MG63 (cell line): Measurements from ENCODE around the gene TOMM34. TPM values are rescaled to one million over a fixed set of nuclear protein-coding genes. Genes with fewer than 3 reads are reported as not detected.
A peak's percentile ranks its signal among the peaks of the same experiment; 100 is the strongest.

ENCODE experiments used
- DNase-seq: peaks from one replicate; pipeline ENCODE4 v3.0.0-alpha.2; 2020
- H3K27me3 ChIP-seq: fragments of 250-450 bp; sonication (Bioruptor Pico); 2 replicates; pipeline ENCODE4 v1.5.1; 2020; ENCODE audit warnings: mild to moderate bottlenecking, moderate library complexity
- H3K36me3 ChIP-seq: fragments of 250-450 bp; sonication (Bioruptor Pico); 2 replicates; pipeline ENCODE4 v1.5.1; 2020; ENCODE audit warnings: mild to moderate bottlenecking, moderate library complexity
- H3K4me3 ChIP-seq: fragments of 250-450 bp; sonication (Bioruptor Pico); 2 replicates; pipeline ENCODE4 v1.5.1; 2020; ENCODE audit warnings: mild to moderate bottlenecking, moderate library complexity
- H3K9me3 ChIP-seq: fragments of 250-450 bp; sonication (Bioruptor Pico); 2 replicates; pipeline ENCODE4 v1.5.1; 2020; ENCODE audit warnings: mild to moderate bottlenecking, moderate library complexity
- total RNA-seq: library from RNA; depleted of rRNA; stranded (reverse); fragments of >200 nt; shearing (Covaris generic); gene quantifications from 2 replicates; pipeline ENCODE4 v1.2.3, GENCODE V29; 2014; ENCODE audit warnings: low replicate concordance; rRNA removed

Gene TOMM34, protein sequence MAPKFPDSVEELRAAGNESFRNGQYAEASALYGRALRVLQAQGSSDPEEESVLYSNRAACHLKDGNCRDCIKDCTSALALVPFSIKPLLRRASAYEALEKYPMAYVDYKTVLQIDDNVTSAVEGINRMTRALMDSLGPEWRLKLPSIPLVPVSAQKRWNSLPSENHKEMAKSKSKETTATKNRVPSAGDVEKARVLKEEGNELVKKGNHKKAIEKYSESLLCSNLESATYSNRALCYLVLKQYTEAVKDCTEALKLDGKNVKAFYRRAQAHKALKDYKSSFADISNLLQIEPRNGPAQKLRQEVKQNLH
- 63.9 and 75.9 TPM in 2 replicates for total RNA-seq

DNA sequence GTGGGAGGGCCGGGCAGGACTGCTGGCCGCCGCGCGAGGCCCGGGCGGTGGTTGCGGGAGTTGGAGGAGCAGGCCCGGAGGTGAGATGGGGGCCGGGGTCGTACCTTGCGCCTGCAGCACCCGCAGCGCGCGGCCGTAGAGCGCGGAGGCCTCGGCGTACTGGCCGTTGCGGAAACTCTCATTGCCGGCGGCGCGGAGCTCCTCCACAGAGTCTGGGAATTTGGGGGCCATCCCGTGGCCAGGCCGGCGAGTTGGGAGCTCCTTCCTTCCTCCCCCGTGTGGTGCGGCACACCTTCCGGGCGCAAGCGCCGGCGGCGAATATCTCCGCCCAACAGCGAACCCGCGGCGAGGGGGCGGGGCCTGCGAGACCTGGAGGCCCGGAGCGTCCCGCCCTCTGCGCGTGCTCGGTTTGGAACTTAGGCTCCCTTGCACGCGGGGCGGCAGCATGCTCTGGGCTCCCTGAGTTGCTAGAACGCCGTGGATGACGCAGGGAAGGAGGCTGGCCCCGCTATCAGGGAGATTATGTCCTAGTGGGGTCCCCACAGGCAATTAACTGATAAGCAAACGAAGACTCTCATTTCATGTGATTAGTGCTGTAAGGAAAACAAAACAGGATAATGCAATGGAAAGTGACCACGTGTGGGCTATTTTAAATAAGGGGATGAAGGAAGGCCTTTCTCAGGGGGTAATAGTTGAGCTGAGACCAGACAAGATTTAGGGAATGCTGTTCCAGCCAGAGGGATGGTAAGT is at the start of gene TOMM34:
Gene TOMM34, minus strand, starts transcription at position 295 of the 750 bp plus-strand sequence. Its CDS starts 64 bp downstream, at position 231.
- H3K4me3 ChIP-seq: peak within 1 kb of the TSS; percentile 74
- no peaks in the 10 kb centered on the region for H3K9me3 ChIP-seq
- H3K36me3 ChIP-seq: peaks cover 35% of the 10 kb centered on the region
- DNase-seq: peak; percentile 96
- H3K27me3 ChIP-seq: no peaks in the 10 kb centered on the region

DNA sequence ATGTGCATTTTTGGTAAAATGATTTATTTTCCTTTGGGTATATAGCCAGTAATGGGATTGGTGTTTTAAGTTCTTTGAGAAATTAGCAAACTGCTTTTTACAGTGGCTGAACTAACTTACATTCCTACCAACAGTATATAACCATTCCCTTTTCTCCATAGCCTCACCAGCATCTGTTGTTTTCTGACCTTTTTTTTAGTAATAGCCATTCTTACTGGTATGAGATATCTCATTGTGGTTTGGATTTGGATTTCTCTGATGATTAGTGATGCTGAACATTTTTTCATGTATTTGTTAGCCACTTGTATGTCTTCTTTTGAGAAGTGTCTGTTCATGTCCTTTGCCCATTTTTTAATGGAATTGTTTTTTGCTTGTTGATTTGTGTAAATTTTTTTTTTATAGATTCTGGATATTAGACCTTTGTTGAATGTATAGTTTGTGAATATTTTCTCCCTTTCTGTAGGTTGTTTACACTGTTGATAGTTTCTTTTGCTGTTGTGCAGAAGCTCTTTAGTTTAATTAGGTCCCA is 48.4 kb upstream of the TOMM34 start:
- no peaks in the 10 kb centered on the region for H3K27me3 ChIP-seq
- peaks cover 37% of the 10 kb centered on the region for H3K36me3 ChIP-seq
- H3K4me3 ChIP-seq: no peak overlapping the region
- H3K9me3 ChIP-seq: no peaks in the 10 kb centered on the region
- DNase-seq: no peak

DNA sequence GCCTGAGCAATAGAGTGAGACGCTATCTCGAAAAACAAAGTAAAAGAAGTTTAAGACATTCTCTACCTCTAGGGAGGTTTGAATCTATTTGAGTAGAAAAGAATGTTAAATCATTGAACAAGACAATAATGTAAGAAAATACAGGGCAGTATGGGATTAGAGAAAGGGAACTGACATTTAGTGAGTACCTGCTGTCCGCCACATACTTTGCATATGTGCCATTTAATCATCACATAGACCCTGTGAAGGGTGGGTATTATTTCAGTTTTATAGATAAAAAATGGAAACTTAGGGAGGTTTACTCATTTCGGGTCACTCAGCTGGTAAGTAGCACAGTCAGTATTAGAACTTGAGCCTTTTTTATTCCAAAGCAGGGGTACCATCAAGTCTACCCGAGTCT is 37.5 kb upstream of the TOMM34 start:
- DNase-seq: no peak
- Histone ChIP-seq H3K9me3 (no peaks in the 10 kb centered on the region), H3K4me3 (no peak overlapping the region), H3K36me3 (peaks cover 59% of the 10 kb centered on the region), H3K27me3 (no peaks in the 10 kb centered on the region)

DNA sequence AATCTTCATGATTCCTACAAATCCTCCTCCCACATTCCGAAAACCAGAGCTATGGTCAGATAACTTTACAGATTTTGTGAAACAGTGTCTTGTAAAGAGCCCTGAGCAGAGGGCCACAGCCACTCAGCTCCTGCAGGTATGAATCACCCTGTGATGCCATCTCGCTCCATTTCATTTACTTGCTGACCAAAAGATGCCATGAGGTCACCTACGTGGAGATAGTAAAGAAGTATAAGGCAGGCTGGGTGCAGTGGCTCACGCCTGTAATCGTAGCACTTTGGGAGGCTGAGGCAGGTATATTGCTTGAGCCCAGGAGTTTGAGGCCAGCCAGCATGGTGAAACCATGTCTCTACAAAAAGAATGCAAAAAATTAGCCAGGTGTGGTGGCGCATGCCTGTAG is 37.0 kb upstream of the TOMM34 start:
- no peaks in the 10 kb centered on the region for H3K27me3 ChIP-seq
- H3K9me3 ChIP-seq: no peaks in the 10 kb centered on the region
- DNase-seq: no peak
- H3K4me3 ChIP-seq: no peak overlapping the region
- H3K36me3 ChIP-seq: peaks cover 59% of the 10 kb centered on the region

DNA sequence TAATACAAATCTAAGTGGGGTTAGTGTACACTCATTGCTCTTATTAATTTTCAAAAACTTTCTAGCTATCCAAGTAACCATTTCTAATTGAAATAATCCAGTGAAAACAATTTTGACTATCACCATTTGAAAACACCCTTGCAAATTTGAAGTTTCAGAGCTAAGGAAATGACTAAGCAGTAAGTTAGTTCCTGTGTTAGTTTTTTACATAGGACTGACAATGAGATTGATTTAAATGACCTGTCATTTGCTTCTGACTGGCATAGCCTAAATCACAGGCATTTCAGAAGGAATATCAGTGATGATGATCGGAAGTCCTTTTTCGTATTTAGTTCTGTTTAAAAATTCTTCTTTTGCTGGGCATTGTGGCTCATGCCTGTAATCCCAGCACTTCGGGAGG is 33.1 kb upstream of the TOMM34 start:
- peaks cover 38% of the 10 kb centered on the region for H3K36me3 ChIP-seq
- H3K9me3 ChIP-seq: no peaks in the 10 kb centered on the region
- no peak for DNase-seq
- no peak overlapping the region for H3K4me3 ChIP-seq
- H3K27me3 ChIP-seq: no peaks in the 10 kb centered on the region

DNA sequence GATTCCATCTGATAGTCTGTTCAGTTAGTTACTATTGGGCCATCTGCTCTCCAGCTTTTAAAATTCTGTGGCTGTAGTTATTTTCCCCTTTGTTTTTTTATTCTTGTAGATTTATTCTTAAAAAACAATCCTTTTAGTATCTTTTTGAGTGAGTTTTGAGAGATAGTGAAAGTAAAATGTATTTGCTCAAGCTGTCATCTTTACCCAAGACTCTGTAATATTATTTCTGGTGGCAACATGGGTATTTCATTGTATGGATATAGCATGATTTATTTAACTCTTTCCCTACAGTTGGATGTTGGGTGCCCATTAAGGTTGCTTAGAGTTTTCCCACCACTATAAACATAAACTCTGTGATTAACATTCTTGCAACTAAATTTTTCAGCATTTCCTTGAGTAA is 30.8 kb upstream of the TOMM34 start:
- Histone ChIP-seq H3K36me3 (peaks cover 33% of the 10 kb centered on the region), H3K9me3 (no peaks in the 10 kb centered on the region), H3K4me3 (no peak overlapping the region), H3K27me3 (no peaks in the 10 kb centered on the region)
- no peak for DNase-seq

DNA sequence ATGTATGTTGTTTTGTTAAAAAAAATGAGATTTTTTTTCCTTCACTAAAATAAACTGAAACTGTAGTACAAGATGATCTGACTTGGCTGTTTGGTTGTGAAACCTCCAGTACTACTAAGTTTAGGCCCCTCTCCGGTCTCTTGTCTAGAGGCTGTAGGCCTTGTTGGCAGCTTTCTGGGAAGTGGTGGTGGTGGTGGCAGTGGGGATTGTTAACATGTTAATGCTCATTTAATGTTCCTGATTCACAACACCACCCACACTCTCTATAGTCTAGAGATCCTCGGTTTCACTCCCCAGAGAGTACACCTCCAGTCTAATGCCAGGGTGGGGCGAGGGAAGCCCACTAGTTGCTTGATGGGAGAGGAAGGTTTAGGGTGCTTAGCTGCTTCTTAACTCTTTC is 30.2 kb upstream of the TOMM34 start:
- H3K4me3 ChIP-seq: no peak overlapping the region
- DNase-seq: no peak
- H3K36me3 ChIP-seq: peaks cover 33% of the 10 kb centered on the region
- no peaks in the 10 kb centered on the region for H3K27me3 ChIP-seq
- no peaks in the 10 kb centered on the region for H3K9me3 ChIP-seq

DNA sequence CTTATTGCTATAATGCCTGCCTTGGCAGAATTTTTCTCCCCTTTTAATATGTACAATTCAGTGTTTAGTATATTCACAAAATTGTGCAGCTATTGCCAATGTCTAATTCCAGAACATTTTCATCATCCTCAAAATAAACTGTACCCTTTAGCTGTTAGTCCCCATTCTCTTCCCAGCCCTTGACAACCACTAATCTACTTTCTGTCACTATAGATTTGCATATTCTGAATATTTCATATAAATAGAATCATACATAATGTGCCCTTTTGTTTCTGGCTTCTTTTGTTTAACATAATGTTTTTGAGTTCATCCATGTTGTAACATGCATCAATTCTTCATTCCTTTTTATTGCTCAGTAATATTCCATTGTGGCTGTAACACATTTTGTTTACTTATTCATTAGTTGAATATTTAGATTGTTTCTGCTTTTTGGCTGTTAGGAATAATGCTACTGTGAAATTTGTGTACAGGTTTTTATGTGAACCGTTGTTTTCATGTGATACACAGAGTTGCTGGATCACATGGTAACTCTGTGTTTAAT is 28.5 kb upstream of the TOMM34 start:
- H3K36me3 ChIP-seq: peaks cover 36% of the 10 kb centered on the region

DNA sequence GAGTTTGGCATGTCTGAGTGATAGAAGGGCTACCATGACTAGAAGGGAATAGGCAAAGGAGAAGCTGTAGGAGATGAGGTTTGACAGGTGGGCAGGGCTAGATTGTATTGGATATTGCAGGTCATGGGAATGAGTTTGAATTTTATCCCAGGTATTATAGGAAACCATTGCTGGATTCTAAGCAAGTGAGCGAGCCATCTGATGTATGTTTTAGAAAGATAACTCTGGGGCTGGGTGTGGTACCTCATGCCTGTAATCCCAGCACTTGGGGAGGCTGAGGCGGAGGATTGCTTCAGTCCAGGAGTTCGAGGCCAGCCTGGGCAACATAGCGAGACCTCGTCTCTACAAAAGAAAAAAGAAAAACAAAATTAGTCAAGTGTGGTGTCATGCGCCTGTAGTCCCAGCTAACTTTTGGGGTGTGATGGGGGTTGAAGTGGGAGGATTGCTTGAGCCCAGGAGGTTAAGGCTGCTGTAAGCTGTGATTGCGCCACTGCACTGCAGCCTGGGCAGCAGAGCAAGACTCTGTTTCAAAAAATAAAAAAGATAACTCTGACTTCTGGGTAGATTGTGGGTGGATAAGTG is 23.0 kb upstream of the TOMM34 start:
- H3K4me3 ChIP-seq: no peak overlapping the region
- H3K9me3 ChIP-seq: no peaks in the 10 kb centered on the region
- no peak for DNase-seq
- no peaks in the 10 kb centered on the region for H3K27me3 ChIP-seq
- peaks cover 60% of the 10 kb centered on the region for H3K36me3 ChIP-seq

More for the DNA sequence above, 28.5 kb upstream of the TOMM34 start:
- Histone ChIP-seq H3K4me3 (no peak overlapping the region), H3K9me3 (no peaks in the 10 kb centered on the region), H3K27me3 (no peaks in the 10 kb centered on the region)
- DNase-seq: no peak

DNA sequence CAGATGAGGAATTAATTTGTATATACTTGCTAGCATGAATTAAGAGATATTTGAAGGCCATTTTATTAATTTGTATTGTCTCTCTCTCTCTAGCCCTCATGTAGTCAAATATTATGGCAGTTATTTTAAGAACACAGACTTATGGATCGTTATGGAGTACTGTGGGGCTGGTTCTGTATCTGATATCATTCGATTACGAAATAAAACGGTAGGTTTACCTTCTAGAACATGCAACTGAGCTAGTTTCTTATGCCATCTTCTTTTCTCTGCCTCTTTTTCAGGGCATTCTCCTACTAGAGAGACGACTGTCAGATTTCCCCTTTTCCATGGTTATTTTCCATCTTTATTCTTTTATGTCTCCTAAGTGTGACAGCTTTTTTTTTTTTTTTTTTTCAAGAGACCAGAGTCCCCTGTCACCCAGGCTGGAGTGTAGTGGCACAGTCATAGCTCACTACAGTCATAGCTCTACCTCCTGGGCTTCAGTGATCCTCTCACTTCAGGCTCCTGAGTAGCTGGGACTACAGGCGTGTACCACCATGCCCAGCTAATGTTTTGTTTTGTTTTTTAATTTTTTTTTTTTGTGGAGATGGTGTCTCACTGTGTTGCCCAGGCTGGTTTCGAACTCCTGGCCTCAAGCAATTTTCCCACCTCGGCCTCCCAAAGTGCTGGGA is 21.7 kb upstream of the TOMM34 start:
- H3K27me3 ChIP-seq: no peaks in the 10 kb centered on the region
- peaks cover 60% of the 10 kb centered on the region for H3K36me3 ChIP-seq
- no peak overlapping the region for H3K4me3 ChIP-seq
- no peaks in the 10 kb centered on the region for H3K9me3 ChIP-seq
- DNase-seq: no peak

DNA sequence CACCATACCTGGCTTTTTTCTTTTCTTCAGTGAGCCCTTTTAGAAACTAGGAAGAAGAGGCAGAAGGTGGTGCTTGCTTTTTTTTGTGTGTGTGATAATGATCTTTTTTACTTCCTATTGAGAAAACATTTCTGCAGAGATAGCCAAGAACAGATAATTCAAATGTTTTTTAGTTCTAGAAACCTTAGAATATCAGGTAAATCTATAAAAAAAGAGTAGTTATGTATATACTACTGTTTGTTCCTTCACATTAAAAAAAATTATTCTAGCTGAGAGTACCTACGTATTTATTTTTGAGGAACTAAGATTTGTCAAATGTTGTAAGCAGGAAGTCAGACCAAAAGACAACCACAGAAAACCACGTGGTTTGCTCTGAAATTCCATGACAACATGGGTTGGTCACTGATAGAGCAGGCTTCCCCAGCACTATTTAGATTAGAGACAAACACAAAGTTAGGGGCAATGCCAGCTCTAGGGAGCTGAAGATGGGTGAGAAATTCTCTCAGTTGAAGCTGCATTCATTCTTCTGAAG is 19.0 kb upstream of the TOMM34 start:
- no peaks in the 10 kb centered on the region for H3K27me3 ChIP-seq
- H3K4me3 ChIP-seq: no peak overlapping the region
- DNase-seq: no peak
- peaks cover 59% of the 10 kb centered on the region for H3K36me3 ChIP-seq
- H3K9me3 ChIP-seq: no peaks in the 10 kb centered on the region

DNA sequence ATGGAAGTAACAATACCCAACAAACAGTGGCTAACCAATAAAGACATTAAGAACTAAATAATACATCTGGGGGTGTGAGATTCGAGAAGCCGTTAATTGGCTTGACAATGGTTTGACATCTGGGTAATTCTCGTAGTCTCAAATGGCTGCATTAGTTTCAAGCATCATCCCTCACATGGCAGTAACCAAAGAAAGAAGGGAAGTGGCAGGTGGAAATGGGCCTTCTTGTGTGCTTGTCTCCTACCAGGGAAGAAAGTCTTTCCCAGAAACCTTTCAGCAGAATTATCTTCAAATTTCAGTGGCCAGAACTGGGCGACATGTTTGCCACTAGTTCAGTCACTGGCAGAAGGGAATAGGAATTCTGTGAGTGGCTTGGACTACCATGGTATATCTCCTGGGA is 16.5 kb upstream of the TOMM34 start:
- H3K36me3 ChIP-seq: peaks cover 65% of the 10 kb centered on the region
- no peak for DNase-seq
- H3K4me3 ChIP-seq: no peak overlapping the region
- H3K27me3 ChIP-seq: no peaks in the 10 kb centered on the region
- H3K9me3 ChIP-seq: no peaks in the 10 kb centered on the region

DNA sequence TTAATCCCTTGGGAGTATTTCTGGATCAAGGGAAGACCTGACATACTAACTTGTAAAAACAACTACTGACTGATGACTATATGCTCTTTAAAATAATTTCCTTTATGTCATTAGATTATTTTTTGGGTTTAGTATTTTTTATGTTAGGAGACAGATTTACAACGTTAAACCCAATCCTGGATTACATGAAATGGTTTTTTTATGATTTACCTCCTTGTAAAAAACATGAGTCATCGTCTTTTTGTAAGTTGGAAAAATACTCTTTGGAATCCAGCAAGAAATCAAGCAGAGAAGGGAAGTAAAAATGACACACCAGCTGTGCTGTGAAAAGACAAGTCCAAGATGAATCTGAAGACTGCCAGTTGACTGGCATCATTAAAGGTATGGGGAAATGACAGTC is 12.9 kb upstream of the TOMM34 start:
- Histone ChIP-seq H3K4me3 (no peak overlapping the region), H3K27me3 (no peaks in the 10 kb centered on the region), H3K36me3 (peaks cover 46% of the 10 kb centered on the region), H3K9me3 (no peaks in the 10 kb centered on the region)
- no peak for DNase-seq

DNA sequence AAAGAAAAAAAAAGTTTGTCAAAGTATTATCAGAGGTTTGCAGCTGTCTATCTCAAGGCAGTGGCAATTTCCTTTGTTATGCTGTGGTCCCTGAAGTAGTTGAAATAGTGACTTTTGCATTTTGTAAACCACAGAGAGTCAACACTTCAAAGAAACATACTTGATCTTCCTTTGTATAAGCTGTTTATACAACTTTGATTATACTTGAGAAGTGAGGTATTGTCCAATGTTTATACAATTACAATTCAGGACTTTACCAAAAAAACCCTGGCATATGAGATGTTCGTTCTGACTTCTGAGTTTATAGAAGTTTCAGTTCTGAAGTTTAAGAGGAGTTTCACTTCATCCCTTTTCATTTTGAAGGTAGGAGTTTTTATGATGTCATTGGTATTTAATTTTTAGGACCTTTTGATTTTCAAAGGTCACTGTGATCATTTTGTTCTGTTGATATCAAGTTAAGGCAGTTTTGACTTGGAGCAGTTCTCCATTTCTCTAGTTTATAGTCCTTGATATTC is 10.1 kb upstream of the TOMM34 start:
- H3K4me3 ChIP-seq: no peak overlapping the region
- no peak for DNase-seq
- no peaks in the 10 kb centered on the region for H3K27me3 ChIP-seq
- H3K36me3 ChIP-seq: peaks cover 34% of the 10 kb centered on the region
- H3K9me3 ChIP-seq: no peaks in the 10 kb centered on the region

DNA sequence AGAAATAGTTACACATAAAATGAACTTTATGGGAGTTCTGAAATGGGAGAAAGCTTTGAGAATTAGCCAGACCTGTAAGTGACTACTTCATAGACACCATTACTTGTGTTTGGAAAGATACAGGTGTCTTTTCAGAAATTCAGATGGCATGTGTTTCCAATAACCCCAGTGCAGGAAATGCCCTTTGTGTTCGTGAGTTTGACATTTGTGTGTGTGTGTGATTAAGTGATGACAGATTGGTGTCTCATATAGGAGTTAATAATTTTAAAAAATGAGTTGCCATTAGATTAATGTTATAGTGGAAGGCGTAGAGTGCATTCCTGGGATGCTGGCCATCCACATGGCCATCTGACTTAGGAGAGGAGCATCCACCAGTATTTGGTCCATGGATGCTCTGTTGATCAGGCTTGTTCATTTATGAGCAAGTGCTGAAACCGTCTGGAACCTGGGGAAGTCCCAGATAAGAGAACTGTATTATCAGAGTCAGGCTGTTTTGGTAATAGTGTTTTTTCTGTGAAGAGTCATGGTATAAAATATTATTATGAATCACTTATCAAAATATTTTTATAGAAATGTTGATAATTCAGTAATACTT is 9.2 kb upstream of the TOMM34 start:
- no peaks in the 10 kb centered on the region for H3K27me3 ChIP-seq
- H3K4me3 ChIP-seq: no peak overlapping the region
- H3K36me3 ChIP-seq: peaks cover 25% of the 10 kb centered on the region
- DNase-seq: no peak
- no peaks in the 10 kb centered on the region for H3K9me3 ChIP-seq
